Activated CD8-positive, alpha-beta T cell treated with anti-CD3 and anti-CD28 coated beads, Interleukin-2, amount 10 ng/mL, durations not matched to agents 7 days and 5 days (primary cell): ENCODE results near the gene TMEM132C. TPM values are rescaled to one million over a fixed set of nuclear protein-coding genes. Genes with fewer than 3 reads are reported as not detected.

Experiments
- ATAC-seq: fragments of 150-1000 bp; cut with Tn5 transposase; one replicate; pipeline ENCODE4 v1.10.0; 2021; ENCODE audit warnings: moderate library complexity
- CTCF ChIA-PET: fragments of 350-600 bp; sonication (Branson Sonifier 250); formaldehyde crosslinking; loops from one replicate; lab custom pipeline; 2021; ENCODE audit warnings: antibody characterized with exemption; lab: Charles Lee
- POLR2A ChIA-PET: fragments of 350-600 bp; sonication (Branson Sonifier 250); formaldehyde crosslinking; loops from one replicate; lab custom pipeline; 2021; ENCODE audit warnings: antibody characterized with exemption; lab: Charles Lee
- DNase-seq: peaks from one replicate; pipeline ENCODE4 v3.0.0-alpha.2; 2020
- H3K27ac Mint-ChIP-seq: one replicate; pipeline ENCODE4 v1.8.0; 2021; ENCODE audit warnings: mild to moderate bottlenecking, mixed read lengths
- H3K27me3 Mint-ChIP-seq: one replicate; pipeline ENCODE4 v1.8.0; 2021; ENCODE audit warnings: low read depth, mixed read lengths
- H3K36me3 Mint-ChIP-seq: one replicate; pipeline ENCODE4 v1.8.0; 2021; ENCODE audit warnings: low read depth, mixed read lengths
- H3K4me1 Mint-ChIP-seq: one replicate; pipeline ENCODE4 v1.8.0; 2021; ENCODE audit warnings: low read depth, mixed read lengths
- H3K4me3 Mint-ChIP-seq: one replicate; pipeline ENCODE4 v1.8.0; 2021; ENCODE audit warnings: mild to moderate bottlenecking, mixed read lengths
- H3K9me3 Mint-ChIP-seq: one replicate; pipeline ENCODE4 v1.8.0; 2022; ENCODE audit warnings: mixed read lengths; ENCODE audit not compliant: insufficient read depth
- total RNA-seq, 2 experiments: library from RNA; stranded (reverse); gene quantifications; one replicate each; pipeline ENCODE4 v1.2.3, GENCODE V29; 2021

TMEM132C gene
- total RNA-seq, 2 experiments from 2014 or later, result not detected

- ATAC-seq, result no peak
- CTCF ChIA-PET, result no interaction called here
Measured at GRCh38 chr12:128298091-128298748, 31.2 kb downstream of the TMEM132C start.

GRCh38 chr12:128305336-128305892 lies 38.4 kb downstream of the TMEM132C start:
- no peaks in the 10 kb centered on the region for H3K4me1 Mint-ChIP-seq
- ATAC-seq (no peak), DNase-seq (no peak)
- no peaks in the 10 kb centered on the region for H3K9me3 Mint-ChIP-seq
- H3K4me3 Mint-ChIP-seq, result no peak overlapping the region
- ChIA-PET POLR2A (no interaction called here), CTCF (no interaction called here)
- no peaks in the 10 kb centered on the region for H3K27me3 Mint-ChIP-seq
- H3K27ac Mint-ChIP-seq, result no peak overlapping the region
- H3K36me3 Mint-ChIP-seq, result no peaks in the 10 kb centered on the region

More at GRCh38 chr12:128298091-128298748, 31.2 kb downstream of the TMEM132C start:
- H3K27me3 Mint-ChIP-seq, result no peaks in the 10 kb centered on the region
- H3K4me3 Mint-ChIP-seq, result no peak overlapping the region
- no peaks in the 10 kb centered on the region for H3K36me3 Mint-ChIP-seq
- no peak overlapping the region for H3K27ac Mint-ChIP-seq
- H3K4me1 Mint-ChIP-seq, result no peaks in the 10 kb centered on the region
- no peak for DNase-seq
- H3K9me3 Mint-ChIP-seq, result no peaks in the 10 kb centered on the region
- POLR2A ChIA-PET, result no interaction called here

DNA sequence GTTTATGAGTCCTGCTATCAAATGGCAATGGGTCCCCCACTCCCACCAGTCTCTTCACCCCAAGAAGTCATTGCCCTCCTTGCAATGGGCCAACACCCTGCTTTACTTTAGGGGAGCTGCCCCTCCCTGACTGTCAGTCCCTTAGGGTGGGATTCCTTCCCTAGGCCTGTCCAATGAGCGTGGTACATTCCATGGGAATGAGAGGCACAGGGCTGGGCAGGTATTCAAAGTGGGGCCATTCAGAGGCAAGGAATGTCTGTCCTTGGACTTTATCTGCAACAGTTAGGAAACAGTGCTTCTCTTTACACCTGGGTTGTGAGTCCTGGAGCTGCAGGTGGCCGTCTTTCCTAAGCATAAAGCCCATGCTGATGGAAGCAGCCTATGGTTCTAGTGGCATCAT lies 40.8 kb downstream of the TMEM132C start:
- no peaks in the 10 kb centered on the region for H3K27me3 Mint-ChIP-seq
- no peaks in the 10 kb centered on the region for H3K36me3 Mint-ChIP-seq
- ChIA-PET POLR2A (no interaction called here), CTCF (no interaction called here)
- H3K4me1 Mint-ChIP-seq, result no peaks in the 10 kb centered on the region
- ATAC-seq (no peak), DNase-seq (no peak)
- H3K9me3 Mint-ChIP-seq, result no peaks in the 10 kb centered on the region
- H3K27ac Mint-ChIP-seq, result no peak overlapping the region
- no peak overlapping the region for H3K4me3 Mint-ChIP-seq

- DNase-seq, result no peak
- CTCF ChIA-PET, result no interaction called here
- H3K4me3 Mint-ChIP-seq, result no peak overlapping the region
Measured at GRCh38 chr12:128312661-128313060, 45.7 kb downstream of the TMEM132C start.

GRCh38 chr12:128313931-128314330 lies 47.0 kb downstream of the TMEM132C start:
- ChIA-PET POLR2A (no interaction called here), CTCF (no interaction called here)
- H3K27me3 Mint-ChIP-seq, result no peaks in the 10 kb centered on the region
- H3K27ac Mint-ChIP-seq, result no peak overlapping the region
- H3K4me3 Mint-ChIP-seq, result no peak overlapping the region
- DNase-seq, result no peak
- no peaks in the 10 kb centered on the region for H3K9me3 Mint-ChIP-seq
- no peaks in the 10 kb centered on the region for H3K36me3 Mint-ChIP-seq
- ATAC-seq, result no peak
- H3K4me1 Mint-ChIP-seq, result no peaks in the 10 kb centered on the region

More at GRCh38 chr12:128312661-128313060, 45.7 kb downstream of the TMEM132C start:
- ATAC-seq, result no peak
- H3K4me1 Mint-ChIP-seq, result no peaks in the 10 kb centered on the region
- H3K27ac Mint-ChIP-seq, result no peak overlapping the region
- H3K9me3 Mint-ChIP-seq, result no peaks in the 10 kb centered on the region
- H3K27me3 Mint-ChIP-seq, result no peaks in the 10 kb centered on the region
- POLR2A ChIA-PET, result no interaction called here
- H3K36me3 Mint-ChIP-seq, result no peaks in the 10 kb centered on the region

GRCh38 chr12:128314611-128315010 lies 47.6 kb downstream of the TMEM132C start:
- ATAC-seq, result no peak
- Mint-ChIP-seq H3K9me3 (no peaks in the 10 kb centered on the region), H3K4me1 (no peaks in the 10 kb centered on the region), H3K4me3 (no peak overlapping the region), H3K36me3 (no peaks in the 10 kb centered on the region), H3K27me3 (no peaks in the 10 kb centered on the region), H3K27ac (no peak overlapping the region)
- no peak for DNase-seq
- POLR2A ChIA-PET, result no interaction called here
- CTCF ChIA-PET, result no interaction called here

- no peak overlapping the region for H3K27ac Mint-ChIP-seq
- H3K4me3 Mint-ChIP-seq, result no peak overlapping the region
- POLR2A ChIA-PET, result no interaction called here
- no peaks in the 10 kb centered on the region for H3K36me3 Mint-ChIP-seq
- ATAC-seq (no peak), DNase-seq (no peak)
- no peaks in the 10 kb centered on the region for H3K27me3 Mint-ChIP-seq
- CTCF ChIA-PET, result no interaction called here
- H3K9me3 Mint-ChIP-seq, result peaks cover 8% of the 10 kb centered on the region
- no peaks in the 10 kb centered on the region for H3K4me1 Mint-ChIP-seq
Measured at GRCh38 chr12:128316078-128316477, 49.1 kb downstream of the TMEM132C start.

- H3K27me3 Mint-ChIP-seq, result no peaks in the 10 kb centered on the region
- no peak for DNase-seq
- ChIA-PET CTCF (no interaction called here), POLR2A (no interaction called here)
- no peak overlapping the region for H3K4me3 Mint-ChIP-seq
- H3K9me3 Mint-ChIP-seq, result peaks cover 12% of the 10 kb centered on the region
- H3K4me1 Mint-ChIP-seq, result no peaks in the 10 kb centered on the region
- no peaks in the 10 kb centered on the region for H3K36me3 Mint-ChIP-seq
- no peak for ATAC-seq
- no peak overlapping the region for H3K27ac Mint-ChIP-seq
Measured at GRCh38 chr12:128316973-128317526, 50.1 kb downstream of the TMEM132C start.

DNA sequence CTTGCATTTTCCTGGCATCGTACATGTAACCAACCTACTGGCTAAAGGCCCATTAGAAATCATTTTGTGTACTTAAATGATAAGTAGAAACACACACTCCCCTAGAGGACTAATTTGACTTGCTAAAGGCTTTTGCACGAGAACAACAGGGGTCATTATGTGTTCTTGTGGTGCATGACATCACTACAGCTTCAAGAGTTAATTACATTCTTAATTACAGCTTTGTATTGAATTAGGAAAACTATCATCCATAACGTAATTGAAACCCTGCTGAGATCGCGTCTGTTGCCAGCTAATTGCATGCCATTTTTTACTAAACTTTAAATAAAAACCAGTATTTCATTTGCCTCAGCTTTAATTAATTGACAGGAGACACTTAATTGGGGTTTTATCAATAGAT lies 51.4 kb downstream of the TMEM132C start:
- POLR2A ChIA-PET, result no interaction called here
- CTCF ChIA-PET, result no interaction called here
- H3K27ac Mint-ChIP-seq, result no peak overlapping the region
- peaks cover 14% of the 10 kb centered on the region for H3K9me3 Mint-ChIP-seq
- H3K36me3 Mint-ChIP-seq, result no peaks in the 10 kb centered on the region
- H3K27me3 Mint-ChIP-seq, result no peaks in the 10 kb centered on the region
- ATAC-seq, result no peak
- no peak overlapping the region for H3K4me3 Mint-ChIP-seq
- DNase-seq, result no peak
- H3K4me1 Mint-ChIP-seq, result no peaks in the 10 kb centered on the region

DNA sequence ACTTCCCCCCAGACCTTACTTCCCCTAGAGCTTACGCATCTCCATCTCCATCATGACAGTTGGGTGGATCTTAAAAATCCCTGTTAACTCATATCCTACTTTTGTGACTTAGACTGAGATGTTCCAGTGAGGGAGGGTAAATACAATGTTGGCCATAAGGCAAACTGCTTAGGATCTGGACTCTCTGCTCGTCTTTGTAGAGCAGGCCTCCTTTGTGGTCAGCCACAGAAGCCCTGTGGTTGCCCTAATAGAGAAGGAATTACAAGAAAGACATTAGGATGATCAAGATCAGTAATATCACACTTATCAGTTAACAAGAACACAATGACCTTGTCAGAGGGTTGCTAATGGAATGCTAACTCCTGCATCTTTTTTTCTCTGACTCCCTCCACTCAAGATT lies 52.0 kb downstream of the TMEM132C start:
- ATAC-seq (no peak), DNase-seq (no peak)
- Mint-ChIP-seq H3K9me3 (peaks cover 17% of the 10 kb centered on the region), H3K27me3 (no peaks in the 10 kb centered on the region), H3K4me1 (no peaks in the 10 kb centered on the region), H3K27ac (no peak overlapping the region), H3K36me3 (no peaks in the 10 kb centered on the region), H3K4me3 (no peak overlapping the region)
- ChIA-PET CTCF (no interaction called here), POLR2A (no interaction called here)

GRCh38 chr12:128322341-128322740 lies 55.4 kb downstream of the TMEM132C start:
- H3K4me3 Mint-ChIP-seq, result no peak overlapping the region
- H3K4me1 Mint-ChIP-seq, result no peaks in the 10 kb centered on the region
- DNase-seq, result no peak
- H3K27me3 Mint-ChIP-seq, result no peaks in the 10 kb centered on the region
- ChIA-PET POLR2A (no interaction called here), CTCF (no interaction called here)
- H3K9me3 Mint-ChIP-seq, result peaks cover 17% of the 10 kb centered on the region
- ATAC-seq, result no peak
- no peak overlapping the region for H3K27ac Mint-ChIP-seq
- H3K36me3 Mint-ChIP-seq, result no peaks in the 10 kb centered on the region

DNA sequence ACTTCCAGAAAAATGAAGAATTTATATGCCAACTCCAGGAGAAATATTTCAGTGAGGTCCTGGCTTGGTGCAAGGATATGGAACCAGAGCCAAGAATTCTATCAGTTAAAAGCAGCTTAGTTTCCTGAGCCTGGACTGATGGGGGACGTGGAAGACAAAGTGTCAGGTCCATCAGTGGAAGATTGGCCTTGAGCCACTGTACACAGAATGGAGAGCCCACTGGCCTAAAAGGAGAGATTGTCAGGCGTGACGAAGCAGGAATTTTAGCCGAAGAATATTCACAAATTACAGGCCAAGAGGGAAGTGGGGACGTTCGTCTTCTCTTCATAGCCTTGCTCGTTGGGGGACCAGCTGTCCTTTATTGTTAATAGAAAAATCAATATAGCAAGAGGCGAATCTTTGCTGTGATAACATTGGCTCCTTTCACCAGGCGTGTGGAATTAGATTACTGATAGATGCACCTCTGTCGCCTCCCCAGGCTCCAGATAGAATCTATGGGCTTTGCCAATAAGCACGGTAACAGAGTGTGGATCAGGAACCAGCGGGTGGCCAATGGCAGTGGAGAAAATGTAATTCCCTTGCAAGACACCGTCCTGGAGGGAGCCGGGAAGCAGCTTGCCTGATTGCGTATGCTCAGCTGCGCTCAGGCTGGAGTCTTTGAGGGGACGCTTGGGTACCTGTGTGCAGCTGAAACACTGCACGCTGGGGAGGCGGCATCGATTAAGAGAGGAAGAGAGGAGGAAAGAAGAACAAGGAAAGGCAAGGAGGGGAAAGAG lies 56.4 kb downstream of the TMEM132C start:
- ATAC-seq (no peak), DNase-seq (no peak)
- H3K36me3 Mint-ChIP-seq, result no peaks in the 10 kb centered on the region
- H3K4me1 Mint-ChIP-seq, result no peaks in the 10 kb centered on the region
- H3K9me3 Mint-ChIP-seq, result peaks cover 17% of the 10 kb centered on the region
- H3K4me3 Mint-ChIP-seq, result no peak overlapping the region
- CTCF ChIA-PET, result no interaction called here
- no peaks in the 10 kb centered on the region for H3K27me3 Mint-ChIP-seq
- H3K27ac Mint-ChIP-seq, result no peak overlapping the region
- POLR2A ChIA-PET, result no interaction called here
